Esophagus muscularis mucosa (tissue), 4 donors: Measurements from ENCODE around the gene SH2D3C. TPM values are rescaled to one million over a fixed set of nuclear protein-coding genes. Genes with fewer than 3 reads are reported as not detected.
A peak's percentile ranks its signal among the peaks of the same experiment; 100 is the strongest.

Experiments
- DNase-seq: peaks from one replicate; pipeline ENCODE4 v3.0.0-alpha.2; 2017; ENCODE audit errors: extremely low spot score
- H3K27ac ChIP-seq, 4 donors: fragments of 200-600 bp; sonication (generic); replicated peaks in 1 of 4; 1 replicate in 3 of 4; 2 replicates in 1 of 4; pipeline ENCODE4 v1.5.1; 2016 to 2019; ENCODE audit warnings: mild to moderate bottlenecking in 1 of 4
- H3K27me3 ChIP-seq, 4 donors: fragments of 200-600 bp; sonication (generic); one replicate each; pipeline versions ENCODE4 v1.5.1 to v1.6.0; 2016 to 2019
- H3K36me3 ChIP-seq, 4 donors: fragments of 200-600 bp; sonication (generic); one replicate each; pipeline ENCODE4 v1.5.1; 2016 to 2019
- H3K4me1 ChIP-seq, 4 donors: fragments of 200-600 bp; sonication (generic); one replicate each; pipeline ENCODE4 v1.5.1; 2016 to 2019
- H3K4me3 ChIP-seq, 4 donors: fragments of 200-600 bp; sonication (generic); 1 replicate in 2 of 4; 2 replicates in 2 of 4; pipeline ENCODE4 v1.5.1; 2016 to 2019; ENCODE audit warnings: mild to moderate bottlenecking in 4 of 4, moderate library complexity in 1 of 4
- H3K9me3 ChIP-seq, 4 donors: fragments of 200-600 bp; sonication (generic); 1 replicate in 3 of 4; 2 replicates in 1 of 4; pipeline ENCODE4 v1.5.1; 2016 to 2019
- EP300 ChIP-seq: sonication (generic); formaldehyde crosslinking; IDR thresholded peaks from one replicate; pipeline ENCODE4 v1.6.1; 2017; ENCODE audit warnings: antibody characterized with exemption
- POLR2A ChIP-seq: fragments of 450-650 bp; IDR thresholded peaks from one replicate; pipeline ENCODE4 v1.6.1; 2017; ENCODE audit warnings: antibody characterized with exemption, moderate library complexity, mild to moderate bottlenecking, low read depth
- POLR2AphosphoS5 ChIP-seq, 2 donors: sonication (generic); formaldehyde crosslinking; IDR thresholded peaks; one replicate each; pipeline ENCODE4 v1.6.1; 2017; ENCODE audit warnings: antibody characterized with exemption in 2 of 2
- WGBS: methylation state at CpG from one replicate; pipeline ENCODE4 v1.1.5; 2018; 5-methylcytosine and 5-hydroxymethylcytosine counted together
- intact Hi-C: fragments of 100-400 bp; cut with DNase I; formaldehyde crosslinking; loops from one replicate; pipeline ENCODE4 v1.15.1; 2023
- total RNA-seq, 4 donors: library from RNA; depleted of rRNA; stranded (reverse); fragments of >200 nt; gene quantifications; one replicate each; pipeline versions ENCODE4 v1.1.0 to v1.2.1, GENCODE V29; 2016
- TF ChIP-seq, protein P1 (sequence below), 3 experiments: fragments of 200-600 bp in 2 of 3; fragments of 450-650 bp in 1 of 3; sonication (generic) in 2 of 3; IDR thresholded peaks; one replicate each; pipeline ENCODE4 v1.5.1; 2017 to 2019; ENCODE audit warnings: antibody characterized with exemption in 3 of 3, mild to moderate bottlenecking in 2 of 3, moderate library complexity in 1 of 3

The SH2D3C gene
- total RNA-seq, 4 donors from 2014 or later: 5.0 to 18.1 (median 14.3) TPM

DNA sequence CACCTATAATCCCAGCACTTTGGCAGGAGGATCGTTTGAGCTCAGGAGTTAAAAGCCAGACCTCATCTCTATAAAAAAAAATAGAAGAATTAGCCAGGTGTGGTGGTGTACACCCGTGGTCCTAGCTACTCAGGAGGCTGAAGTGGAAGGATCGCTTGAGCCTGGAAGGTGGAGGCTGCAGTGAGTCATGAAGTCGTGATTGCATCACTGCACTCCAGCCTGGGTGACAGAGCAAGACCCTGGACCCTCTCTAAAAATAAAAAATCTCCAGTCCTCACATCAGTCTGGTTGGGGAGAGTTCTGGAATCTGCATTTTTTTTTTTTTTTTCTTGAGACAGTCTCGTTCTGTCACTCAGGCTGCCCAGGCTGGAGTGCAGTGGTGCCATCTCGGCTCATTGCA lies 33.5 kb upstream of the SH2D3C start:
- peaks cover 35 to 100% (median 97%) of the 10 kb centered on the region in 4 donors for H3K36me3 ChIP-seq
- no peak for TF ChIP-seq EP300
- TF ChIP-seq POLR2A: no peak
- TF ChIP-seq POLR2AphosphoS5 (IDR thresholded peaks at IDR 0.05): no peak
- TF ChIP-seq, protein P1, sequence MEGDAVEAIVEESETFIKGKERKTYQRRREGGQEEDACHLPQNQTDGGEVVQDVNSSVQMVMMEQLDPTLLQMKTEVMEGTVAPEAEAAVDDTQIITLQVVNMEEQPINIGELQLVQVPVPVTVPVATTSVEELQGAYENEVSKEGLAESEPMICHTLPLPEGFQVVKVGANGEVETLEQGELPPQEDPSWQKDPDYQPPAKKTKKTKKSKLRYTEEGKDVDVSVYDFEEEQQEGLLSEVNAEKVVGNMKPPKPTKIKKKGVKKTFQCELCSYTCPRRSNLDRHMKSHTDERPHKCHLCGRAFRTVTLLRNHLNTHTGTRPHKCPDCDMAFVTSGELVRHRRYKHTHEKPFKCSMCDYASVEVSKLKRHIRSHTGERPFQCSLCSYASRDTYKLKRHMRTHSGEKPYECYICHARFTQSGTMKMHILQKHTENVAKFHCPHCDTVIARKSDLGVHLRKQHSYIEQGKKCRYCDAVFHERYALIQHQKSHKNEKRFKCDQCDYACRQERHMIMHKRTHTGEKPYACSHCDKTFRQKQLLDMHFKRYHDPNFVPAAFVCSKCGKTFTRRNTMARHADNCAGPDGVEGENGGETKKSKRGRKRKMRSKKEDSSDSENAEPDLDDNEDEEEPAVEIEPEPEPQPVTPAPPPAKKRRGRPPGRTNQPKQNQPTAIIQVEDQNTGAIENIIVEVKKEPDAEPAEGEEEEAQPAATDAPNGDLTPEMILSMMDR (IDR thresholded peaks at IDR 0.05): no peak
- intact Hi-C loops: loop anchor here (5.0 kb wide), 1 partner anchor 45 kb away; no protein-coding TSS in a partner anchor

DNA sequence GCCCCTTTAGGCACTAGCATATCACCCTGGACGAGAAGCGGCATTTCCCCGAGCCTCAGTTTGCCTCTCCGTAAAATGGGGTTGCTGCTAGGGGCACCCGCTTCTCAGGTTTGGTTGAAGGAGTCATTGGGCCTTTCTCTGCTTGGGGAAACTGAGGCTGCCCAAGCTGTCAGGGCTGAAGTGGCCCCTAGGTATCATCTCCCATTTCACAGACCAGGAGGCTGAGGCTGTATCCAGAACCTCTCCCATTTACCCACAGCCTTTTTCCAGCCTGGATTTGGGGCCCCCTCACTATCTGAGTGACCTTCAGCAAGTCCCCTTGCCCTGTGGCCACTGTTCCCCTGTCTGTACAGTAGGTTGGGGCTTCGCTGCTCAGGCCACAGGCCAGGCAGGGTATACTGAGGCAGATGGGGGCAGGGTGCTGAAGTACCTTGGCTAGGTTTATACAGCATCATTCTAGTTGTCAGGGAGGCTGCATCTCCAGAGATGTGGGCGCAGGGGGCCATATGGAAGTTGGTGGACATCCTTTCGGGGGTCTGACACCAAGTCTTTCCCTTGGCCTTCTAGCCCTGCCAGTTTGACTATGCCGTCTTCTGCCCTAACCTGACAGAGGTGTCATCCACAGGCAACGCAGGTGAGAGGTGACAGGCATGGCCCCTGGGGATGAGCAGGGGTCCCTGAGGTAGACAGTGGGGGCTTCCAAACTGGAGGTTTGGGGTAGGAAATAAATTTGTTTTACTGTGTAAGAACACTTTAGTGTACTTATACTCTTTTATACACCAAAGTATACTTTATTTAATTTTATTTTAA lies 32.1 kb upstream of the SH2D3C start:
- H3K36me3 ChIP-seq: peaks cover 35 to 100% (median 93%) of the 10 kb centered on the region in 4 donors
- TF ChIP-seq, protein P1 (IDR thresholded peaks at IDR 0.05): no peak
- TF ChIP-seq EP300 (no peak), POLR2A (no peak), POLR2AphosphoS5 (IDR thresholded peaks at IDR 0.05) (no peak)
- no peak for DNase-seq
- H3K9me3 ChIP-seq: no peaks in the 10 kb centered on the region
- no peak overlapping the region for H3K4me3 ChIP-seq
- peaks cover 5 to 32% (median 14%) of the 10 kb centered on the region in 4 donors for H3K4me1 ChIP-seq
- WGBS: 96% methylated on average over 5 of the region's 10 CpGs
- H3K27me3 ChIP-seq: no peaks in the 10 kb centered on the region
- H3K27ac ChIP-seq: peak overlapping the region in 1 of 4 donors; percentile 53
- intact Hi-C loops: loop anchor here (5.0 kb wide), 1 partner anchor 47 kb away; no protein-coding TSS in a partner anchor

More for the DNA sequence above, 33.5 kb upstream of the SH2D3C start:
- WGBS: 90% methylated on average over 6 of the region's 6 CpGs
- no peak for DNase-seq
- Histone ChIP-seq H3K27ac (no peak overlapping the region), H3K9me3 (no peaks in the 10 kb centered on the region), H3K4me3 (no peak overlapping the region), H3K4me1 (peaks cover 6 to 23% (median 15%) of the 10 kb centered on the region in 4 donors), H3K27me3 (no peaks in the 10 kb centered on the region)

DNA sequence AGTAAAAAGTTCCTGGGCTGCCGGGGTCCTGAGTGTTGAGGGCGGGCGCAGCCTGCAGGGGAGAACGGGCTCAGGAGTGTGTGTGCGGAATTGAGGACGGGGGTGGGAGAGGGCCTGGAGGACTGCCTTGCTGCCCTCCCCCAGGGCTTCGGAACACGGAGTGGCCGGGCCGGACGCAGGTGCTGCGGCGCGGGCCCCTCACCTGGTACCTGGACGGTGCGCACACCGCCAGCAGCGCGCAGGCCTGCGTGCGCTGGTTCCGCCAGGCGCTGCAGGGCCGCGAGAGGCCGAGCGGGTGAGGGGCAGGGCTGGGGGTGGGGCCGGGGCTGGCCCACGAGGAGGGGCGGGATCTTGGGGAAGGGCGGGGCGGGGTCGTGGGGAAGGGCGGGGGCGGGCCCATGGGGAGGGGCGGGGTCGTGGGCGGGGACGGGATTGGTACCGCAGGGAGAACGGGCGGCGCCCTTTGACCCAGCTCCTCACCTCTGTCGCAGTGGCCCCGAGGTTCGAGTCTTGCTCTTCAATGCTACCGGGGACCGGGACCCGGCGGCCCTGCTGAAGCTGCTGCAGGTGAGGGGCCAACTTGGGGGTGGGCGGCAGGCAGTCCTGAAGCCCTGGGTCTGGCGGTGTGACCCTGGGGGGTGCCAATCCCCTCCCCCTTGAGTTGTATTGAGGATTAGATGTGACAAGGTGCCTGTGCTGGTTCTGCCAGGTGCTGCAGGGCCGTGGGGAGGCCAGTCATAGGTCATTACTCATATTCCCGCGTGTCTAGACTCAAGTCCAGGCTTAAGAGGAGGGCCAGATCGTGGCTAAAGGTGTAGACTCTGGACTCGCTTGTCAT lies 31.3 kb upstream of the SH2D3C start:
- peak overlapping the region in 2 of 4 donors; percentile 30 to 53 for H3K27ac ChIP-seq
- no peaks in the 10 kb centered on the region for H3K9me3 ChIP-seq
- peaks cover 35 to 99% (median 86%) of the 10 kb centered on the region in 4 donors for H3K36me3 ChIP-seq
- TF ChIP-seq POLR2AphosphoS5 (IDR thresholded peaks at IDR 0.05) (no peak), POLR2A (no peak), EP300 (no peak)
- TF ChIP-seq, protein P1 (IDR thresholded peaks at IDR 0.05): no peak
- no peak for DNase-seq
- no peaks in the 10 kb centered on the region for H3K27me3 ChIP-seq
- H3K4me3 ChIP-seq: no peak overlapping the region
- 67% methylated on average over 18 of the region's 57 CpGs for WGBS
- H3K4me1 ChIP-seq: peaks cover 5 to 38% (median 20%) of the 10 kb centered on the region in 4 donors
- intact Hi-C loops: loop anchor here (5.0 kb wide), 1 partner anchor 48 kb away; no protein-coding TSS in a partner anchor

DNA sequence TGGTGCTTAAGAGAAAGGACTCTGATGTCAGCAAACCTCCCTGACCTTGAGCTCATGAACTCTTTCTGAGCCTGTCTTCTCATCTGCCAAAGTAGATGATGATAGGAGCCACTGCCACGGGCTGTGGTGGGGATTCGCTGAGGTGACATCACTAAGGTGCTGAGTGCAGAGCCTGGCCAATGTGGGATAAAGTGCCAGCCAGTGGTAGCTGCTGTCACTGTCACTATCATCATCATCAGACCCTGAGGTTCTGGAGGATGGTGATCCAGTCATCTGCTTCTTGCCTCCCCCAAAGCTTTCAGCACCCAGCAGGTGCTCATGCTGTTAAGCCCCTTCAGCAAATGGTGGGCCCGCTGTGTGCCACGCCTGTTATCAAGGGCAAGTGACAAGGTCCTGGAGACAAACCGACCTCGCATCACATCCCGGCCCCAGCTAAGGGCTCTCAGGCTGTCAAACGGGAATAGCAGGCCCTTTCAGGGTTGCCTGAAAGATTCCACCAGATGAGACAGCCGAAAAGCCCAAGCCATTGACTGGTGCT lies 30.6 kb upstream of the SH2D3C start:
- TF ChIP-seq POLR2AphosphoS5 (IDR thresholded peaks at IDR 0.05): no peak
- TF ChIP-seq, protein P1 (IDR thresholded peaks at IDR 0.05): no peak
- no peak for TF ChIP-seq POLR2A
- TF ChIP-seq EP300: no peak
- Histone ChIP-seq H3K27me3 (no peaks in the 10 kb centered on the region), H3K4me1 (peaks cover 11 to 43% (median 27%) of the 10 kb centered on the region in 4 donors), H3K36me3 (peaks cover 30 to 97% (median 82%) of the 10 kb centered on the region in 4 donors), H3K4me3 (no peak overlapping the region), H3K27ac (no peak overlapping the region), H3K9me3 (no peaks in the 10 kb centered on the region)
- WGBS: 86% methylated on average over 8 of the region's 9 CpGs
- DNase-seq: no peak
- intact Hi-C loops: no loop called here
